Body of pancreas (tissue), 4 donors: ENCODE measurements around the gene R3HDM2.

Experiments used
- CTCF ChIP-seq, 7 experiments: fragments of 450-650 bp in 4 of 7; fragments of 200-600 bp in 3 of 7; sonication (generic) in 3 of 7; IDR thresholded peaks; one replicate each; pipeline ENCODE4 v1.5.1; 2016 to 2019; ENCODE audit warnings: antibody characterized with exemption in 7 of 7
- POLR2A ChIP-seq, 3 donors: fragments of 450-650 bp; IDR thresholded peaks; one replicate each; pipeline ENCODE4 v1.6.1; 2016; ENCODE audit warnings: antibody characterized with exemption in 3 of 3, mild to moderate bottlenecking in 2 of 3

- no peak for TF ChIP-seq CTCF (IDR thresholded peaks at IDR 0.05)
- TF ChIP-seq POLR2A (IDR thresholded peaks at IDR 0.05), result no peak
Measured at GRCh38 chr12:57219993-57220754, 210.7 kb downstream of the R3HDM2 start.
